HG03521 (cell line): ENCODE data around the gene RDH16.
"Not testable (repeated sequence)": the region's sequence is repeated elsewhere in the genome, so short reads cannot be mapped to it uniquely, and the experiment has no call there.

Experiments used
- ATAC-seq: cut with Tn5 transposase; IDR thresholded peaks from one replicate; pipeline ENCODE4 v1.9.1; 2021; ENCODE audit warnings: mild to moderate bottlenecking, moderate library complexity; ENCODE audit not compliant: unreplicated experiment

Gene RDH16

DNA sequence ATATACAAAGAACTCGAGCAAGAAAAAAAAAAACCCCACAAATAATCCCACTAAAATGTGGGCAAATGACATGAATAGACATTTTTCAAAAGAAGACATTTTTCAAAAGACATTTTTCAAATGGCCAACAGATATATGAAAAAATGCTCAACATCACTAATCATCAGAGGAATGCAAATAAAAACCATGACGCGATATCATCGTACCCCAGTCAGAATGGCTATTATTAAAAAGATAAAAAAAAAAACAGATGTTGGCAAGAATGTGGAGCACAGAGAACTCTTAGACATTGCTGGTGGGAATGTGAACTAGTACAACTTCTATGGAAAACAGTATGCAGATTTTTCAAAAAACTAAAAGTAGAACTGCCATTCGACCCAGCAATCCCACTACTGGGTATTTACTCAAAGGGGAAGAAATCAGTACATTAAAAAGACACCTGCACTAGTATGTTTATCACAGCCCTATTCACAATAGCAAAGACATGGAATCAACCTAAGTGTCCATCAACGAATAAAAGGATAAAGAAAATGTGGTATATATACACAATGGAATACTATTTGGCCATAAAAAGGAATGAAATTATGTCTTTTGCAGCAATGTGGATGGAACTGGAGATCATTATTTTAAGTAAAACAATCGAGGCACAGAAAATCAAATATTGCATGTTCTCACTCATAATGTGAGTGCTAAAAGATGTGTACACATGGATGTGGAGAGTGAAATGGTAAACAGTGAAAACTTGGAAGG is 32.6 kb upstream of the RDH16 start:
- no peak for ATAC-seq

DNA sequence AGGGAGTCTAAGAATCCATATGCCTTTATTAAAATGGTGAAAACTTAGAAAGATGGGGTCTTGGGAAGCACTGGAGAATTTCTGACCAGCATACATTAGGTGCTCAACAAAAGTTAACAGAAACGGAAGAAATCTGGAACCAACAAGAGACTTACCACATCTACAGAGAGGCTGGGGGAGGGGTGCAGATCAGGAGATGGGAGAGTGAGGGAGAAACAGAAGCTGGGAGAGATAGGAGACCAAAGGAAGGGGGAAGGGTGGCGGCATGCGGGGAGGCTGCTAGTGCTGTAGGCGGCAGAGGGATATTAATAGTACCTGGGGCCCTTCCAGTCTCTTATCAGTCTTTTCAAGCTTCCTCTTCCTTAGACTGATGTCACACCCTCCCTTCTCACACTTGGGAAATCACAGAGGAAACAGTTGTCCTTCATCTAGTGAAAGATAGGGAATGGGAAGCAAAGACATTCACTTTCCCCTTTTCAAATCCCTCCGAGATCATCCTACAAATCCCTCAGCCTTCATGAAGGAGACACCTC is 30.9 kb upstream of the RDH16 start:
- ATAC-seq, result no peak

DNA sequence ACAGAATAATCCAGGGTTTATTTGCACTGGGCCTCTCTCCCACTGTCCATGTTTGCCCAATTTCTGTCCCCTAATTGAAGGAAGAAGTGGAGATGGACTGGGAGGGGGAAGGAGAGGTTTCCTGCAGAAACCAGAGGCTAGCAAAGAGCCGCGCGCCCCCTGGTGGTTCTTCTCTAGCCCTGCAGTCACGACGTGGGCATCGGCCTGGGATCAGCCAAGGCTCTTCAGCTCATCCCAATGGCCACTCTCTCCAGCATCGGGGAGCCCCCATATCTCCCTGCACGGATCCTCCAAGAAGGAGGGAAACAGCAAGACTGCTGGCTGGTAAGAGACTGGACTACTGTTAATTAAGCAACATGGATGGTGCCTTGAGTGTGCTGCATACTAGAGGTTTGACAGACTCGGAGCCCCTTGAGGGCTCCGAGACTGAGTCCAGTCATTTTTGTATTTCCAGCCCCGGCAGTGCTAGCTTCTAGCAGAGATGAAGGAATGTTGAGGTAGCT is 30.2 kb upstream of the RDH16 start:
- no peak for ATAC-seq

DNA sequence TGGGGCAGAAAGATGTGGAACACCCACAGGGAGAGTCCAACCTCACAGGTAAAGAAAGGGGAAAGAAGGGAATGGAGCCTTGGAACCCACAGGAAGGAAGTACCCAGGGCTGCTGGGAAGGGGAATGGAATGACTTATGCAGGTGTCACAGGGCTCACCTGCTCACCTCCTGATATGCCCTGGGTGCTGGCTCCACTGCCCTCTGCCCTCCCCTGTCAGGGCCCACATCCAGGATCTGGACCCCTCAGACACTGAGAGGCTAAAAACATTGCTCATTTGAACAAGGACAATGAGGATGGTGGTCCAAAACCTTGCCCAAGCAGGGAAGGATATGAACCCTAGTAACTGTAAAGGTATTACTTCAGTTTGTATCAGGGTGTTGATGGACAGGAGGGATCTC is 29.6 kb upstream of the RDH16 start:
- ATAC-seq, result no peak

DNA sequence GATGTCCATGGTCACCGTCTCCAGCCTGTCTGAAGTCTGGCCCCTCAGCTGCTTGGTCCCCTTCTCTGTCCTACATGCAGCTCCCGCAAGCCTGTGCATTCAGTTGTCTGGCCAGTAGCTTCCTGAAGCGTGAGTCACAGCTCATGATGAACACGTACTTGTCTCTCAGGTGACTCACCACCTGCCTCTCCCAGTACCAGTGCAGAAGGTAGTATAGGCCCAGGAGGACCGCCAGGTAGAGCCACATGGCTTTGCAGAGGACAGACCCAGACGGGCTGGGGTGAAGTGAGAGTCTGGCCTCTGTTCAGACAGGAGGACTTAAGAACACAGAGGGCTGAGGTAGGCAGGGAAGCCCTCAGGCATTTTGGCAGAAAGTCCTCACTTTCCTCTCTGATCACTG is 28.3 kb upstream of the RDH16 start:
- not testable (repeated sequence) for ATAC-seq

DNA sequence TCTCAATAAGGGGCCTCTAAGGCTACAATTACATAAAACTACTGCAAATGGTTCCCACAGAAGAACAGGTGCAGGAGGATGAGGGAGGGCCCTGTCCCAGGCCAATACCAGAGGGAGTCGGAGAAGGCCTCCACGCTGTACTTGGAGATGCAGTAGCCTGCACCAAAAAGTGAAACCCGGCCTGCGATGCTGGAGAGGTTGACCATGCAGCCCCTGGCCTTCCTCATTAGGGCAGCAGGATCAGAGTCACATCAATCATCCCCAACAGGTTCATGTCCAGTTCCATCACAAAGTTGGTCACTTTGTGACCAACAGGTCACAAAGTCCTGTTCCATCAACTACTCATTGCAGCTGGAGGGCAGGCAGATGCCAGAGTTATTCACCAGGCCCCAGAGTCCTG is 26.0 kb upstream of the RDH16 start:
- no peak for ATAC-seq

DNA sequence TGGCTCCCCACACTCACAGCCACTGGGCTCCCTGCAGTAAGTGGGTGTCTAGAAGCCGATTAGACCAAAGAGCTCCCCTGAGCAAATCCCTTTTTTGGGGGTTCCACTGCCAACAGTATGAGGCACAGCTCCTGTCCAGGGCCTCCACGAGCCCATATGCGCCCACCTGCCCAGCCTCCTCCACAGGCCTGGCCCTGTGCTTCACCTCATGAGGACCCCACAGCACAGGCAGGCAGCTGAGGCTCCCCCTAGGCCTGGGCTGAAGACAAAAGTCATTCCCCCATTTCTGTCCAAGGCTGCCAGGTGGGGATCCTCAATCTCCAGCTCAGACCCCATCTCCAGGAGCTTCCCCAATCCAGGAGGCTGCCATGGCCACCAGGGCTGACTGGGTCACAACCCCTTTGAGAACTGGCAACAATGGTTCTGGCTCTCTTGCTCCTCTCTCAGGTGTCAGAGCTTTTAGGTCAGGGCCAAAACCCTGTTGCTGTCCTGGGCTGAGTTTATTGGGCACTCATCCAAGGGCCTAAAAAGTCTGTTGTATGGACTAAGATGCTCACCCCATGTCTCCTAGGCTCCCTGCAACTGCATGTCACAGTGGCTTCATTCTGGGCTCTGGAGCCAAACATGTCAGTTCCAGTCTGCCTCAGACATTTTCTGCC is 25.3 kb upstream of the RDH16 start:
- ATAC-seq, result not testable (repeated sequence)

DNA sequence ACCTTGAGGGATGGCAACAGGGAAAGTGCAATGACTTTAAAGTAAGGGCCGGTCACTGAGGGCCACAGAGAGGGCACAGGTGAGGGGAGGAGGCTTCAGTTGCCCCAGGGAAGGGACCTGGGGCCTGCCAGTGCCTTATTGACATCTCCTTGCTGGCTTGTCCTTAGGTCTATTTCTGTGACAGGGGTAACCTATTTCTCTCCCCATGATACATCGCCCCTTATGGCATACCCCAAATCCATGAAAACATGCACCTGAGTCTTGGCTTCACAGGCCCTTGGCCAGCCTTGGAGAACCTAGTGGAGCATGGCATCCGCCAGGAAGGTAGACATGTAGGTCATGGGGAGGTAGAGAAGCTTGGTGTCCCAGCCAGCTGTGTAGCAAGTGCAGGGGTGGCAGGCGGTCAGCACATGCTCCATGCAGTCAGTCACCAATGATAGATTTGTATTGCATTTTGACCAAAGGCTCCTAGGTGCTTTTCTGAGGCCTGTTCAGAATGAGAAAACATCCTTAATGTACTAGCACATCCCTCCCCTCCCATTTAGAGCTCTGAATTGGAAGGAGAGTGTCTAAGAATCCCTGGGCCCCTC is 23.6 kb upstream of the RDH16 start:
- ATAC-seq, result no peak

DNA sequence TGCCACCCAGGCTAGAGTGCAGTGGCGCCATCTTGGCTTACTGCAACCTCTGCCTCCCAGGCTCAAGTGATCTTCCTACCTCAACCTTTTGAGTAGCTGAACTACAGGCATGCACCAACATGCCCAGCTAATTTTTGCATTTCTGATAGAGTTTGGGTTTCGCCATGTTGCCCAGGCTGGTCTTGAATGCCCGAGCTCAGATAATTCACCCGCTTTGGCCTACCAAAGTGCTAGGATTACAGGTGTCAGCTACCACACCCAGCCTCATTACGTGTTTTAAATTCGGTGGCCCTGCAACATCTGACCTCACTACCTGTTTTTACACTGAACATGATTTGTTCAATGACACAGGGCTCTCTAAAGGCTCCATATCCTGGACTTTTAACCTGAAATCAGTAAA is 22.9 kb upstream of the RDH16 start:
- no peak for ATAC-seq

DNA sequence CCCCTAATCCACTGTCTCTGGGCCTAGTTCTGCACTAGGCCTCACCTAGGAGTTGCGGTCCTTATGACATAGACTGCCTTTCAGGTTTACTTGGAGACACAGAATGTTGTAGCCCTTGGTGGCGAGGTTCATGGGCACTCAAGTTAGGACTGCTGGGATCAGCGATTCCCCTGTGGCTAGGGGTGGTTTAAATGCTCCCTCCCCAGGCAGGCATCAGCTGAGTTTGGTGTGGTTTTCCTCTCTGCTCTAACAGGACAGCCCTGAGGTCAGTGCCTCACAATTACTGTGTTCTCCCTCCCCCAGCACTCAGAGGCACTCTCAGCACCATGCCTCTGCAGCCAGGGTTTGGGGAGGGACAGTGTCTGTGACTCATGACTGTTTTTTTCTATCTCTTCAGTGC is 22.2 kb upstream of the RDH16 start:
- ATAC-seq, result no peak

DNA sequence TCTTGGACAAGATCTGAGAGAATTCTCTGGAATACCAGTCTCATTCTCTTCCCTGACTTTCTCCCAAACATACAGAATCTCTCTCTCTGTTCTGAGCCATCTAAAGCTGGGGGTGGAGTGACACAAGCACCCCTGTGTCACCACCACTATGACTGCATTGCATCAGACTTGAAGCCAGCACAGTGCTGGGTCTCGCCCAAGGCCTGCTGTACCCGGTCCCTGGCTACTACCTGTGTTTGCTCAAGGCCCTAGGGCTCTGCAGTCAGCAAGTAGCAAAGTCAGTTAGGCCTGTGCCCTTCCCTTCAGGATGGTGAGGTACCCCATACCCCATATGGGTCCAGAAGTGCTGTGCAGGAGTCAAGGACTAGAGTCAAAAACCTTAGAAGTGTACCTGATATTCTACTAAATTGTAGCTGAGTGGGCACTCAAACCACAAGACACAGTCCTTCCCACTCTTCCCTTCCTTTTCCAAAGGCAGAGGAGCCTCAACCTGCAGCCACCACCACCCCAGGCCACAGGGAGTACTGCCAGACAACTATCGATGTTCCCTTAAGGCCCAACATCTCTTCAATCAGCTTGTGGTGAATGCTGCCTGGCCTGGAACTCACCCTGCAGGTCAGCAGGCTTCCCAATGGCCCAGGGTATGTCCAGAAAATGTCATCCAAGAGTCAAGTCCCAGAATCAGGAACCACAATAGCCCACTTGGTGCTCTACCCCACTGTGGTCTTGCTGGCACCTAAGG is 21.2 kb upstream of the RDH16 start:
- no peak for ATAC-seq

DNA sequence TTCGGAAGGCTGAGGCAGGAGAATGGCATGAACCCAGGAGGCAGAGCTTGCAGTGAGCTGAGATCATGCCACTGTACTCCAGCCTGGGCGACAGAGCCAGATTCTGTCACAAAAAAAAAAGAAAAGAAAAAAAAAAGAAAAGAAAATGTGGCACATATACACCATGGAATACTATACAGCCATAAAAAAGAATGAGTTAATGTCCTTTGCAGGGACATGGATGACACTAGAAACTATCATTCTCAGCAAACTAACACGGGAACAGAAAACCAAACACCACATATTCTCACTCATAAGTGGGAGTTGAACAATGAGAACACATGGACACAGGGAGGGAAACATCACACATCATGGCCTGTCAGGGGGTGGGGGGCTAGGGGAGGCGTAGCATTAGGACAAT is 20.0 kb upstream of the RDH16 start:
- not testable (repeated sequence) for ATAC-seq

DNA sequence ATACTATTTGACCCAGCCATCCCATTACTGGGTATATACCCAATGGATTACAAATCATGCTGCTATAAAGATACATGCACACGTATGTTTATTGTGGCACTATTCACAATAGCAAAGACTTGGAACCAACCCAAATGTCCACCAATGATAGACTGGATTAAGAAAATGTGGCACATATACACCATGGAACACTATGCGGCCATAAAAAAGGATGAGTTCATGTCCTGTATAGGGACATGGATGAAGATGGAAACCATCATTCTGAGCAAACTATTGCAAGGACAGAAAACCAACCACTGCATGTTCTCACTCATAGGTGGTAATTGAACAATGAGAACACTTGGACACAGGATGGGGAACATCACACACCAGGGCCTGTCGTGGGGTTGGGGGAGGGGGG is 16.8 kb upstream of the RDH16 start:
- not testable (repeated sequence) for ATAC-seq

DNA sequence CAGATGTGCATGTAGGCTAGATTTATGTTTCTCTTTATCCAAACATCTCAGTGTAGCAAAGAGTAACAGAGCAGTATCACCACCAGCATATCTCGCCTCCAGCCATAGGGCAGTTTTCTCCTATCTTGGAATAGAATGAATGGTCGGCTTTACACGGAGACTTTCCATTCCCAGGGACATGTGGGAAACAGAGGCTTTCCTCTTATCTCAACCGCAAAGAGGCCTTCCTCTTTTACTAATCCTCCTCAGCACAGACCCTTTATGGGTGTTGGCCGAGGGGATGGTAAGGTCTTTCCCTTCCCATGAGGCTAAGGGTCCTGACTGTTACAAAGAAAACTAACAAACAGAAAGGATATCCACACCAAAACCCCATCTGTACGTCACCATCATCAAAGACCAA is 11.5 kb upstream of the RDH16 start:
- not testable (repeated sequence) for ATAC-seq

DNA sequence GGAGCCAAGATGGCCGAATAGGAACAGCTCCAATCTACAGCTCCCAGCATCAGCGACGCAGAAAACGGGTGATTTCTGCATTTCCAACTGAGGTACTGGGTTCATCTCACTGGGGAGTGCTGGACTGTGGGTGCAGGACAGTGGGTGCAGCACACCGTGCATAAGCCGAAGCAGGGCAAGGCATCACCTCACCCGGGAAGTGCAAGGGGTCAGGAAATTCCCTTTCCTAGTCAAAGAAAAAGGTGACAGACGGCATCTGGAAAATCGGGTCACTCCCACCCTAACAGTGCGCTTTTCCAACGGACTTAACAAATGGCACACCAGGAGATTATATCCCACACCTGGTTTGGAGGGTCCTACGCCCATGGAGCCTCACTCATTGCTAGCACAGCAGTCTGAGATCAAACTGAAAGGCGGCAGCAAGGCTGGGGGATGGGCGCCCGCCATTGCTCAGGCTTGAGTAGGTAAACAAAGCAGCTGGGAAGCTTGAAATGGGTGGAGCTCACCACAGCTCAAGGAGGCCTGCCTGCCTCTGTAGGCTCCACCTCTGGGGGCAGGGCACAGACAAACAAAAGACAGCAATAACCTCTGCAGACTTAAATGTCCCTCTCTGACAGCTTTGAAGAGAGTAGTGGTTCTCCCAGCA is 8.7 kb upstream of the RDH16 start:
- ATAC-seq, result not testable (repeated sequence)

DNA sequence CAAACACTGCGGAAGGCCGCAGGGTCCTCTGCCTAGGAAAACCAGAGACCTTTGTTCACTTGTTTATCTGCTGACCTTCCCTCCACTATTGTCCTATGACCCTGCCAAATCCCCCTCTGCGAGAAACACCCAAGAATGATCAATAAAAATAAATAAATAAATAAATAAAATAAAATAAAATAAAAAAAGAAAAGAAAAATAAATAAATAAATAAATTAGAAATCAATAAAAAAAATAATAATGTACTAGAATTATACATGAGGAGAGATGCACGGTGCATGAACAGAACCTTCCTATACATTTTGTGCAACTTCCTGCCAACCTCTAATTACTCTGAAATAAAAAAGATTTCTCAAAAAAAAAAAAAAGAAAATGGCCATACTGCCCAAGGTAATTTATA is 7.7 kb upstream of the RDH16 start:
- ATAC-seq, result not testable (repeated sequence)

DNA sequence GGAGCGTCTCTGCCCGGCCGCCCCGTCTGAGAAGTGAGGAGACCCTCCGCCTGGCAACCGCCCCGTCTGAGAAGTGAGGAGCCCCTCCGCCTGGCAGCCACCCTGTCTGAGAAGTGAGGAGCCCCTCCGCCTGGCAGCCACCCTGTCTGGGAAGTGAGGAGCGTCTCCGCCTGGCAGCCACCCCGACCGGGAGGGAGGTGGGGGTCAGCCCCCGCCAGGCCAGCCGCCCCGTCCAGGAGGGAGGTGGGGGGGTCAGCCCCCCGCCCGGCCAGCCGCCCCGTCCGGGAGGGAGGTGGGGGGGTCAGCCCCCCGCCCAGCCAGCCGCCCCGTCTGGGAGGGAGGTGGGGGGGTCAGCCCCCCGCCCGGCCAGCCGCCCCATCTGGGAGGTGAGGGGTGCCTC is 6.1 kb upstream of the RDH16 start:
- not testable (repeated sequence) for ATAC-seq

DNA sequence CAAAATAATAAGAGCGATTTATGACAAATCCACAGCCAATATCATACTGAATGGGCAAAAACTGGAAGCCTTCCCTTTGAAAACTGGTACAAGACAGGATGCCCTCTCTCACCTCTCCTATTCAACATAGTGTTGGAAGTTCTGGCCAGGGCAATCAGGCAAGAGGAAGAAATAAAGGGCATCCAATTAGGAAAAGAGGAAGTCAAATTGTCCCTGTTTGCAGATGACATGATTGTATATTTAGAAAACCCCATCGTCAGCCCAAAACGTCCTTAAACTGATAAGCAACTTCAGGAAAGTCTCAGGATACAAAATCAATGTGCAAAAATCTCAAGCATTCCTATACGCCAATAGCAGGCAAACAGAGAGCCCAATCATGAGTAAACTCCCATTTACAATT is 4.8 kb upstream of the RDH16 start:
- not testable (repeated sequence) for ATAC-seq

DNA sequence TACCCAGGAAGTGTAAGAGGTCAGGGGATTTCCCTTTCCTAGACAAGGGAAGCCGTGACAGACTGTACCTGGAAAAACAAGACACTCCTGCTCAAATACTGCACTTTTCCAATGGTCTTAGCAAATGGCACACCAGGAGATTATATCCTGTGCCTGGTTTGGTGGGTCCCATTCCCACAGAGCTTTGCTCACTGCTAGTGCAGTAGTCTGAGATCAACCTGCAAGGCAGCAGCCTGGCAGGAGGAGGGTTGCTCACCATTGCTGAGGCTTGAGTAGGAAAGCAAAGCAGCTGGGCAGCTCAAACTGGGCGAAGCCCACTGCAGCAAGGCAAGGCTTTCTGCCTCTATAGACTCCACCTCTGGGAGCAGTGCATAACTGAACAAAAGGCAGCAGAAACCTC is 1.0 kb upstream of the RDH16 start:
- ATAC-seq, result no peak

DNA sequence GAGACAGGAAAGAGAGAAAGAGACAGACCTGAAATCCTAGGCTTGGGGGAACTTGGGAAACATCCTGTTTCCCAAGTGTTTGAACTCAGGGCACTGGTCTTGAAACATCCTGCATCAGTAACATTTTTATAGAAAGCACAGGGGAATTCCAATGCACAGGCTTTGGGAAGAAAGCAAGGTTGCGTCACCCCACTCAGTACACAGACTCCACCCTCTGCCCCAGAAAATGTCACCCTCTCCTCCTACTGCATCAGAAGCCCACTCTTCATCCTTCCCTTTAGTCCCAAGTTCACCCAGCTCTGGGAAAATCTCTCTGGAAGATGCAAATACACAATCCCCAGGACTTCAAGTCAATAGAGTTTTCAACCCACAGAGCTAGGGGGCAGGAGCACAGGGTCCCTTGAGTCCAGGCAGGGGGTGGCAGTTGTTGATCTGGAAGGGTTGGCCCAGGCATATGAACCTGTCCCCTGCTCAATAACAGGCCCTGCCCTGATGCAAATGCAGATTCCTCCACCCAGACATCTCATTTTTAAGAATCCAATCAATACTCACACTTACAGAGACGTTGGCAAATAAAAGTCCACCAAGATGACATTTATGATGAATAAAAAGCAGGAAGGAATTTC is 1.7 kb downstream of the RDH16 start:
- no peak for ATAC-seq
